HG02678 (cell line): Measurements from ENCODE around the gene LMF1.
"Not testable (repeated sequence)": the region's sequence is repeated elsewhere in the genome, so short reads cannot be mapped to it uniquely, and the experiment has no call there.

Experiments
- ATAC-seq: cut with Tn5 transposase; IDR thresholded peaks from one replicate; pipeline ENCODE4 v1.9.1; 2021; ENCODE audit warnings: mild to moderate bottlenecking, moderate library complexity; ENCODE audit not compliant: unreplicated experiment

LMF1 gene

DNA sequence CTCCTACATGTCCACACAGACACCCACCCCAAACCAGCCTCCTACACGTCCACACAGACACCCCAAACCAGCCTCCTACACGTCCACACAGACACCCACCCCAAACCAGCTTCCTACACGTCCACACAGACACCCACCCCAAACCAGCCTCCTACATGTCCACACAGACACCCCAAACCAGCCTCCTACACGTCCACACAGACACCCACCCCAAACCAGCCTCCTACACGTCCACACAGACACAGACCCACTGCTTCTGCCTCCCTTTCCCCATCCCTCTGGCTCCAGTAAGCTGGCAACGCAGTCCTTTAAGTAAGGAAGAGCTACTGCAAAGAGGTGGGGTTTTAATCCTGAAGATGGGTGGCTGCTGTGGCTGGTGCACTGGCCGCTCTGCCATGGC is 17.0 kb downstream of the LMF1 start:
- not testable (repeated sequence) for ATAC-seq

DNA sequence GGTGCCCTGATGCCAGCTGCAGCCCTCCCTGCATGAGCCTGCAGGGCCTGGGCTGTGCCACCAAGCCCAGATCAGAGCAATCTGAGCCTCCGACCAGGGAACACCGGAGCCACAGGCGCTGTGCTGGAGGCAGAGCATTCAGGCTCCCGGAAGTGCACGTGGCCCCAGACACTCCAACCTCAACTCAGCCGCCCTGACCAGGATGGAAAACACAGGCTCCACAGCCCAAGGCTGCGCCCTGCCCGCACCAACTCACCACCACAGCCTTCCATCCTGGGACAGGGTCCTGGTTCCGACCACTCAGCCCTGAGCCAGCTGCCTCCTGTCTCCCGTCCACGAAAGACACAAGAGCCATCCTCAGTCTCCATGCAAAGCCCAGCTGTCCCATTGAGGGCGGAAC is 18.5 kb downstream of the LMF1 start:
- no peak for ATAC-seq

DNA sequence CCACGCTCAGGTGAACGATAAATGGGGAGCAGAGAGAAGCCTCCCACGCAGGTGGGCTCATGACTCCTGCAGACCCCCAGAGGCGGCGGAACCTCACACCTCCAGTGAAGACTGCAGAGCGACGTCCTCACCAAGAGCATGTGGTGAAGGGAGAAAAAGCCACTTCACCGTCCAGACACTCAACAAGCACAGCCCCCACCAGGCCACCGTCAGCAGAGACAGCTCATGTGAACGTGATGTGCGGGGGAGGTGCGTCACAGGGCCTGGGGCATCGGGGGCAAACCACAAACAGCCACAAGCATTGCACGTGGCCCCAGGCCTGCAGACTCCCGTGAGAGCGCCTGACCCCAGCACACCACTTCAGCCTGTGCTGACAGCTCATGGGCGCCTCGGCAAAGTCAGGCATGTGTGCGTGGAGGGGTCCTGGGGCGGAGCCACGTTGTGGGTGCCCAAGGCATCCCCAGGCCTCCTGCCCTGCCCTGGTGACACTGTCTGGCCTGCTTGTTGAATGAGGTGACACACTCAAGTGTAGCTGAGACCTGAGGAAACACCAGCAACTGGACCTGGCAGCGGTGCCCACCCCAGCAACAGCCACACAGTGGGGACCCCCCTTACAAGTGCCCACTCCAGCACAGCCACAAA is 19.0 kb downstream of the LMF1 start:
- ATAC-seq, result no peak

DNA sequence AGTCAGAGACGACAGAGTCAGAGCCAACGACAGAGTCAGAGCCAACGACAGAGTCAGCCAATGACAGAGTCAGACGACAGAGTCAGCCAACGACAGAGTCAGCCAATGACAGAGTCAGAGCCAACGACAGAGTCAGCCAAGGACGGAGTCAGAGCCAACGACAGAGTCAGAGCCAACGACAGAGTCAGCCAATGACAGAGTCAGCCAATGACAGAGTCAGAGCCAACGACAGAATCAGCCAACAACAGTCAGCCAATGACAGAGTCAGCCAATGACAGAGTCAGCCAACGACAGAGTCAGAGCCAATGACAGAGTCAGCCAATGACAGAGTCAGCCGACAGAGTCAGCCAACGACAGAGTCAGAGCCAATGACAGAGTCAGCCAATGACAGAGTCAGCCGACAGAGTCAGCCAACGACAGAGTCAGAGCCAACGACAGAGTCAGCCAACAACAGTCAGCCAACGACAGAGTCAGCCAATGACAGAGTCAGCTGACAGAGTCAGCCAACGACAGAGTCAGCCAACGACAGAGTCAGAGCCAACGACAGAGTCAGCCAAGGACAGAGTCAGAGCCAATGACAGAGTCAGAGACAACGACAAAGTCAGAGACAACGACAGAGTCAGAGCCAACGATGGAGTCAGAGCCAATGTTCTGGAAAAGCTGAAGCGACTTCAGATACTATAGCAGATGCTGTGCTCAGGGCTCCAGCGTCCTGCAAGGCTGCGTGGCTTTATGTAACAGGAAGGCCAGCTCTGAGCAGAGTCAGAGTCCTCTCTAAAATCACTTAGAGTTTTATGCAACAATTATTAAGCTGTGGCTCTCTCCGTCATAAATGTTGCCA is 19.8 kb downstream of the LMF1 start:
- ATAC-seq, result not testable (repeated sequence)

DNA sequence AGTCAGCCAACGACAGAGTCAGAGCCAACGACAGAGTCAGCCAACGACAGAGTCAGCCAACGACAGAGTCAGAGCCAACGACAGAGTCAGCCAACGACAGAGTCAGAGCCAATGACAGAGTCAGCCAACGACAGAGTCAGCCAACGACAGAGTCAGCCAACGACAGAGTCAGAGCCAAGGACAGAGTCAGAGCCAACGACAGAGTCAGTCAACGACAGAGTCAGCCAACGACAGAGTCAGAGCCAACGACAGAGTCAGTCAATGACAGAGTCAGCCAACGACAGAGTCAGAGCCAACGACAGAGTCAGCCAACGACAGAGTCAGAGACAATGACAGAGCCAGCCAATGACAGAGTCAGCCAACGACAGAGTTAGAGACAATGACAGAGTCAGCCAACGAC is 22.0 kb downstream of the LMF1 start:
- not testable (repeated sequence) for ATAC-seq

DNA sequence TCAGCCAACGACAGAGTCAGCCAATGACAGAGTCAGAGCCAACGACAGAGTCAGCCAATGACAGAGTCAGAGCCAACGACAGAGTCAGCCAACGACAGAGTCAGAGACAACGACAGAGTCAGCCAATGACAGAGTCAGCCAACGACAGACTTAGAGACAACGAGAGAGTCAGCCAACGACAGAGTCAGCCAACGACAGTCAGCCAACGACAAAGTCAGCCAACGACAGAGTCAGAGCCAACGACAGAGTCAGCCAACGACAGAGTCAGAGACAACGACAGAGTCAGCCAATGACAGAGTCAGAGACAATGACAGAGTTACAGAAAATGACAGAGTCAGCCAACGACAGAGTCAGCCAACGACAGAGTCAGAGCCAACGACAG is 22.9 kb downstream of the LMF1 start:
- not testable (repeated sequence) for ATAC-seq

DNA sequence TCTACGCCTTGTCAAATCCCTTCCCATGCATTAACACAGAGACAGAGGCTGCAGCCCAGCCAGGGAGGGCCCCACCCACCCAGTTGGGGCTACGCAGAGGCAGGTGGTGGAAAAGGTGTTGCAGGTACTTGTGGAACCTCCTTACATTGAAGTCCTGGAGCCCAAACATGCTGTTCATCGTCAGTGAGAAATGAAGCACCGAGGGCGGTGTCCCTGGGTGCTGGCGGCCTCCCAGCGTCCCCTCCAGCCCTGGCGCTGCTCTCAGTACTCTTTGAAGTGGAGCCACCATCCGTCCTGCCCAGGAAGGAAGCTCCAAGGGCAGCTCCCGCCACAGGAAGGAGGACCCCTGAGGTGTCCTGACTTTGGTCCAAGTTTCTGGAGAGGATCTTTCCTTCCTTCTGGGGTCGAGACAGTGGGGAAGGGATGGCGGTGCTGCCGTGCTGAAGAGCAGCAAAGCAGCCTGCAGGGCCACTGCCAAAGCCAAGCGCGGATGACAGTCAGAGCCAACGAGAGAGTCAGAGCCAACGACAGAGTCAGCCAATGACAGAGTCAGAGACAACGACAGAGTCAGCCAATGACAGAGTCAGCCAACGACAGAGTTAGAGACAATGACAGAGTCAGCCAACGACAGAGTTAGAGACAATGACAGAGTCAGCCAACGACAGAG is 23.4 kb downstream of the LMF1 start:
- no peak for ATAC-seq

DNA sequence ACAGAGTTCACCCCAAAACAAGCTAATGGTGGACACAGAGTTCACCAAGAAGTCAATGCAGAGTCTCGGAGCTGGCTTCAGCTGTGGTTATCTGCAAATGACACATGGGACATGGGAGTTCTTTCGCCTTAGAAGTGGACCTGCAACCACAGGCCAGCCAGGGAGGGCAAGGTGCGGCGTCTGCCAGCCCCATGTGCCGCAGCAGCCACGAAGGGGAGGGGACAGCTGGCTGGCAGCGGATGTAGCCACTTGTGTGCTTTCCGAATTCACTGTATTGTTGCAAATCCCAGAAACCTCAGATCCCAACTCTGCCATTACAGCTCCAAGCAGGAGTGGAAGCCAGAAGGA is 24.8 kb downstream of the LMF1 start:
- ATAC-seq, result no peak

DNA sequence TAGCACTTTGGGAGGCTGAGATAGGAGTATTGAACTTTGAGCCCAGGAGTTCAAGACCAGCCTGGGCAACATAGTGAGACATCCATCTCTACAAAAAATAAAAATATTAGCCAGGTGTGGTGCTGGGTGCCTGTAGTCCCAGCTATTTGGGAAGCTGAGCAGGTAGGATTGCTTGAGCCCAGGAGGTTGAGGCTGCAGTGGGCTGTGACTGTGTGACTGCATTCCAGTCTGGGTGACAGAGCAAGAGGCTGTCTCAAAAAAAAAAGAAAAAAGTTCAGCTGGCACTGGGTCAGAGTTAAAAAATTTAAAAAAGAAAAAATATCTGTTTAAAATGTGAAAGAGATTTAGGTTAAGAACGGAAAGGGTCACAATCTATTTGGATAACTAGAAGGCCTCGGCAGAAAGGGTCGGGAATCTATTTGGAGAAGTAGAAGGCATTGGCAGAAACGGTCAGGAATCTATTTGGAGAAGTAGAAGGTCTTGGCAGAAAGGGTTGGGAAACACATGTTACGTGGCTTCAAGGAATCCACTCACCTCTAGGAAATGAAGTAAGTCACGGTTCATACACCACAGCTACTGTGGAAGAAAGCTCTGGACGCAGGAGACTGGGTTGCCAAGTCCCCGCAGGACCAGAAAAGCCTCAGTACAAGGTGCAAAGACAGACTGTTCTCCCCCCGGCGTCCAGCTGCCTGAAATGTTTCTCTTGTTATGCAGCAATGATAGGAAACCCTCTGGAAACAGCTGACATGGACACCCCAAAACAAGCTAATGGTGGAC is 25.3 kb downstream of the LMF1 start:
- ATAC-seq, result no peak

DNA sequence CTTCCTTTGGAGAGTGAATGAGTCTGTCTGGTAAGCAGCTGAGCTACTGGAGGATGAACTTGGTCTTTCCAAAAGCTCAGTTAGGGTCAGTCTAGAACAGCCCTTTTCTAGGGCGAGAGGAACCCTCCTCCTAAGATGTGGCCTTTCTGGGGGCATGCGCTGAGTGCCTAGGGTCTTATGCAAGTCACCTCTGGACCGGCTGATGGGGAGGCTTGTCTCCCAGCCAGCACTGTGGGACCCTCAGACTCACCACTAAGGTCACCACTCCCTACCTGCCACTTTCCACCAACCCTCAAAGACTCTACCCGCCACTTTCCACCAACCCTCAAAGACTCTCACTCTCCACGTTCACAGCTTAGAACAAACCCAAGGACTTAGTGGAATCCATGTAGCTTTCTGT is 26.8 kb downstream of the LMF1 start:
- ATAC-seq, result no peak

DNA sequence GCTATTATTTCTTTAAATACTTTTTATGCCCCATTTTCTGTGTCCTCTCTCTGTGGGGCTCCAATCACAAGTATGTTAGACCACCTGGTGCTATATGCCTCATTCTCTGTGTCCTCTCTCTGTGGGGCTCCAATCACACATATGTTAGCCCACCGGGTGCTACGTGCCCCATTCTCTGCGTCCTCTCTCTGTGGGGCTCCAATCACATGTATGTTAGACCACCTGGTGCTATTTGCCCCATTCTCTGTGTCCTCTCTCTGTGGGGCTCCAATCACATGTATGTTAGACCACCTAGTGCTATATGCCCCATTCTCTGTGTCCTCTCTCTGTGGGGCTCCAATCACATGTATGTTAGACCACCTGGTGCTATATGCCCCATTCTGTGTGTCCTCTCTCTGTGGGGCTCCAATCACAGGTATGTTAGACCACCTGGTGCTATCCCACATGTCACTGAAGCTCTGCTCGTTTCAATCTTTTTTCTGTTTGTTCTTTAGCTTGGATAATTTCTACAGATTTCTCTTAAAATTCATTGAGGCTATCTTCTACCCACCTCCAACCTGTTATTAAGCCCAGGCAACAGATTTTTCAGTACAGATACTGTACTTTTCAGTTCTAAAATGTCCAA is 28.2 kb downstream of the LMF1 start:
- no peak for ATAC-seq

DNA sequence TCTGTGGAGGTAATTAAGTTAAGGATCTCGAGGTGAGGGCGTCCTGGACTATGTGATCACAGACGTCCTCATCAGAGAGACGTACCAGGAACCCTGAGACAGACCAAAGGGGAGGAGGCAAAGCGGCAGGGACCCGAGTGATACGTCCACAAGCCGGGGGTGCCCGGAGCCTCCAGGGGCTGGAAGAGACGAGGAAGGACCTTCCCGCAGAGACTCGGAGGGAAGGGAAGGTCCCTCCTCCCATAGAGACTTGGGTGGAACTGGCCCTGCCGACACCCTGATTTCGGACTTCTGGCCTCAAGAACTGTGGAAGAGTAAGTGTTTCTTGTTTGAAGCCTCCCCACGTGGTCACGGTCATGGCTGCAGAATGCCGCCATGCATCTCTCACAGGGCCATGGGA is 30.8 kb downstream of the LMF1 start:
- no peak for ATAC-seq

DNA sequence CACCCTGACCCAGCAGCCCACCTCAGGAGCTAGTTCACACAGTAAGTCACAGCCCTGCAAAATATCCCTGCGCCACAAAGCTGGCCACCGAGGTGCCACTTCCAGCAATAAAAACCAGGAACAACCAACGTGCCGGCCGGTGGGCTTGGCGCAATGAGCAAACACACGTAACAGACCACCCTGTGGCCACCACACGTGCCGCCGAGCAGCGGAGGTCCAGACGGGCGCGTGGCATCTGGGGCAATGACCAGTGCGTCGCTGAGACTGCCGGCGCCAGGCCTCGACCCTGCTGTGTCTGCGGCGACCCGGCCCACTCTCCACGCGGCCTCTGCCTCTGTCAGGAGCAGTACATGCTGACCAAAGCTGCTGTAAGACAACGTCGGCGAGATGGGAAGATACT is 31.5 kb downstream of the LMF1 start:
- no peak for ATAC-seq

DNA sequence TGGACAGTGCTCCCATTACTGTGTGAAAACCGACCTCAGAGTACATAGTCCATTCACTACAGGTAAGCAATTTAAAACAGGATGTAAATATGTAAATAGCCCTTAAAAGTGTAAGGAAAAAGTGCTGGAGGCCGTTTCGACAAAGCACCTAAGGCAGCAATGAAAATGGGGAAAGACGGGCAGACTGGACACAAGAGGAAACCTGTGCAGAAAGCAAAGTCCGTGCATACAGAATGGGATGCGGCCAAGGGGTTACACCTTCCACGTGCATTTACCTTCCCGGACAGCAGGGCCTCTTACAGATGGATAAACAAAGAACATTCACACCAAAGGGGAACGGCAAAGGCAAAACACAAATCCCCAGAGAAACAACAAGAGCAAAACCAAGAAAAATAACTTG is 32.0 kb downstream of the LMF1 start:
- no peak for ATAC-seq

DNA sequence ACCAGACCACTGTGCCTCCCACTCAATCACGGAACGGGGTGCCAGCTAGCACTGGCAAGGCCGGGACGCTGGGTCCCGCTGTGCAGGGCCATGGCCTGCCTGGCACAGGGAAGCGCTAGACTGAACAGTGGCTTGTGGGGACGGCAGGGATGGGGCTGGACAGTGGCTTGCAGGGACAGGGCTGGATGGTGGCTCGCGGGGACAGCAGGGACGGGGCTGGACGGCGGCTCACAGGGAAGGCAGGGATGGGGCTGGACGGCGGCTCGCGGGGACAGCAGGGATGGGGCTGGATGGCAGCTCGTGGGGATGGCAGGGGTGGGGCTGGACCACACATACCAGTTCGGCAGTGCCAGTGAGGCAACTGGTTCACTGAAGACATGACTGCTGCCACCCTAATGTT is 32.6 kb downstream of the LMF1 start:
- no peak for ATAC-seq

DNA sequence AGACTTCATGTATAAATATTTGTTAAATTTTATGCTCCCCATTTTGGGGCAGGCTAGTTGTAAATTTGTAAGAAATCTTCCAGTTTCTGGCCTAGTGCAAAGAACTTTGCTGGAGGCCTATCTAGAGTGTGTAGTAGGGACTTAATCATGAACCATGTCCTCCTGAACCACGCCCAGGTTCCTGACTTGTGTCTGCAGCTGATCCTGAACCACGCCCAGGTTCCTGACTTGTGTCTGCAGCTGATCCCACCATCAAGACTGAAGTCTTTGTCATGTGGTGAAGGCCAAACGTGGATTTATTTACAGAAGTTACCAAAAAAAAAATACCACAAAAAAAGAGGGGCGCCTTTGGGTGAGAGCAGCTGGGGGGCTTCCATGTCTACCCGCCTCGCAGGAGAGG is 33.1 kb downstream of the LMF1 start:
- ATAC-seq, result no peak

DNA sequence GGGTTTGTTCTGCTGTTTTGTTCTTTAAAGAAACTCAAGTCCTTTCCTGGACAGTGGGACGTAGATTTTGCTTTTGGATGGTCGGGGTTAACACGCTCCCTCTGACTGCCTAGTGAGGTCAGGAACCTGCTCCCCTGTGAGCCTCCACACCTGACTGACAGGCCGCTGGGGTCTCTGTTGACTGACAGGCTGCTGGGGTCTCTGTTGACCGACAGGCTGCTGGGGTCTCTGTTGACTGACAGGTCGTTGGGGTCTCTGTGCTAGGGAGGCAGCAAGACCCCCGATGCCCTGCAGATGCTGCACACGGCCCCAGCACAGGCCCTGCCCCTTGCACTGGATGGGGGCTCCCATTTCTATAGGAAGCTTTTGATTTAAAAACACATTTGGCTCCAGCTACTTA is 33.5 kb downstream of the LMF1 start:
- ATAC-seq, result no peak

DNA sequence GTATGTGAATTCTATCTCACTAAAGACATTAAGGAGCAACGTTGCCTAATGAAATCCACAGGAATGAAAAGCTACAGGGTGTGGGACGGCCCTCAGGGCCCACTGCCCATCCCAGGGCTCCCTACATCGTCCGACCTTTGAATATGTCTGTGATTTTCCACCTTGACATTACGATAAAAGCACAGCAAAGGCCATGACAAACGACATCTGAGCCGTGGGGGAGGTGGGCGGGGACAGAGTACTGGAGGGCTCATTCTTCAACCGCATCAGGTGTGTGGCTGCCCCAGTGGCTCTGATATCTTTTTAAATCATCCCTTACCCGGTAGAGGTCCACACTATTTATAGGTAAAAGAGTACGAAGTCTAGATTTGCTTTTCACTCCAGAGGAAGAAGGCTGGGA is 35.1 kb downstream of the LMF1 start:
- ATAC-seq, result no peak

DNA sequence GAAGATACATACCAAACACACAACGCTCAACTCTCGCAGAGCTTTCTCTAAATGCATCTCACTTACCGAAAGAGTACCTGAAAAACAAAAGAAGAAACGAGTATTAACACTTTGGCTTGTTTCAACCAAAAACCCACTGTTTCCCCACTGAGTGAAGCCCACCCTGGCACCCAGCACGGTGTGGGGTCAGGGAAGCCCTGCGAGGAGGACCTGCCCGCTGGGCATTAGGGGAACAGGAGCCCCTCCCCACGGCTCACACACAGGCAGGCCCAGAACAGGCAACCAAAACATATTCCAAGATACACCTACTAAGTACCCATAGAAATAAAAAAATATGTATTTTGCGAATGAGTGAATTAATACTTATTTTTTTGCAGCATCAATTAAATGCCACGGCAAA is 36.6 kb downstream of the LMF1 start:
- no peak for ATAC-seq

DNA sequence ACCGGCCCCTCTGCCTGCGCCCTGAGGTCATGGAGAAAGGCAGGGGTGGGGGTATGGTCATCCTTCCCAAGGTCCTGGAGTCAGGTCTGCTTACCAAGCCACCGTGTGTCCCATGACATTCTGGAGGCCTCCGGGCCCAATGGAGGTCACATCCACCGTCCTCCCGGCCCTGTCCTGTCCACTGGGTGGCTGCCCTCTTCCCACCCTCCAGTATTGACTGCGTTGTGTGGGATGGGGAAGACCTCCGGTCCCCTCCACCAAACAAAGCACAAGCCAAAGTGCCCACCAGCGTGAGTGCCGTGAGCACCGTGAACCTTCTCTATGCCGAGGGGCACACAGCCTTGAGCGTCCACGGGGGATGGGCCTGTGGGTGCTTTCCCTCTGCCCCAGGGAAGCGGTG is 37.2 kb downstream of the LMF1 start:
- ATAC-seq, result no peak

DNA sequence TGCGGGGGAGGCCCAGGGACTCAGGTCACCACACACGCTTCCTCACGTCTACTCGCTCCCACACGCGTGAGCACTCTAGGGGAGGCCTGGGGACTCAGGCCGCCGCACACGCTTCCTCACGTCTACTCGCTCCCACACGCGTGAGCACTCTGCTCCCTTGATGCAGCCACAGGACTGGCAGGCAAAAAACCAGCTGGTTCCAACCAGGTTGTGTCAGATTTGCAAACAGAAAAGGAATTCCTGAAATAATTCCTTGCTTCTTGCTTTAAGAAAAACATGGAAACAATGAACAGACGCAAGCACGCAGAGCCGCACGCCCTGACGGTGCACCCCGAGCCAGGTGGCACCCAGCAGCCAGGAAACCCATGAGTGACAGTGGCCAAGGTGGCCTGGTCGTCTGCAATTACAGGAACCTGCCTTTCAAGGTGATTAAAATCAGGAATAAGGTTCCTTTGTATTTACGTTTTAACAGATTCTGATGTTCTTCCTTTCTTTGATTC is 37.9 kb downstream of the LMF1 start:
- ATAC-seq, result no peak
